ENCODE results near the gene RAB10.
A peak's percentile ranks its signal among the peaks of the same experiment; 100 is the strongest.

RAB10 gene

DNA sequence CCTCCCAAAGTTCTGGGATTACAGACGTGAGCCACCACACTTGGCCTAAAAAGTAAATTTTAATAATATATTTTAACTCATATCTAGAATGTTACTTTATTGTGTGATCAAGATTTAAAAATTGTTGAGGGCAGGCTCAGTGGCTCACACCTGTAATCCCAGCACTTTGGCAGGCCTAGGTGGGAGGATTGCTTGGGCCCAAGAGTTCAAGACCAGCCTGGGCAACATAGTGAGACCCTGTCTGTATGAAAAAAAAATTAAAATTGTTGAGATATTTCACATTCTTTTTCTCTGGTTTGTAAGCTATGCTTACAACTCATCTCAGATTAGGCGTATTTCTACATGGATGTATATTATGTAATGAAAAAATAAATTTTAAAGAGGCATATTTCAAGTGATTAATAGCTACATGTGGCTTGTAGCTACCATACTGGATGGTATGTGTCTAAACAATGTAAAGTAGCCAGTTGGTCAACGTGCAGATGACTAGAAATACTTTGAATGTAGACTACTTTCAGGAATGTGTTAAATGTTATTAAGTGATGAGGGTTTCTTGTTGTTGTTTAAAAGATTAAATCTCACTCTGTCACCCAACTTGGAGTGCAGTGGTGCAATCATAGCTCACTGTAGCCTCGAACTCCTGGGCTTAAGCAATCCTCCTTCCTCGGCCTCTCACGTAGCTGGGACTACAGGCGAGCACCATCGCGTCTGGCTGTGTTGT lies 5.9 kb downstream of the RAB10 start:
- DNase-seq (no peak), ATAC-seq (ENCODE audit: insufficient read depth, low read depth) (no peak)
- Histone ChIP-seq H3K9ac (ENCODE audit: low read depth, low read length) (no peak overlapping the region), H3K79me2 (ENCODE audit: insufficient read depth, low read length) (peaks cover 100% of the 10 kb centered on the region), H3K4me2 (ENCODE audit: insufficient read depth, low read length) (peak overlapping the region; percentile 11; the same call in 1 of the 2 replicates), H3K9me3 (ENCODE audit: insufficient read depth, low read length, severe bottlenecking) (no peaks in the 10 kb centered on the region), H4K20me1 (ENCODE audit: insufficient read depth, low read length) (peaks cover 73% of the 10 kb centered on the region), H3K27ac (ENCODE audit: low read length) (no peak overlapping the region), H3K4me3 (ENCODE audit: low read depth in 1 of 2, low read length in 2 of 2) (no peak overlapping the region), H3K4me1 (ENCODE audit: insufficient read depth, low read length) (peaks cover 56% of the 10 kb centered on the region), H2AFZ (ENCODE audit: low read depth, low read length) (no peak overlapping the region), H3K27me3 (ENCODE audit: insufficient read depth, low read length, poor library complexity) (no peaks in the 10 kb centered on the region), H3K36me3 (ENCODE audit: insufficient read depth, low read length) (peaks cover 33% of the 10 kb centered on the region)
- TF ChIP-seq, protein P1, sequence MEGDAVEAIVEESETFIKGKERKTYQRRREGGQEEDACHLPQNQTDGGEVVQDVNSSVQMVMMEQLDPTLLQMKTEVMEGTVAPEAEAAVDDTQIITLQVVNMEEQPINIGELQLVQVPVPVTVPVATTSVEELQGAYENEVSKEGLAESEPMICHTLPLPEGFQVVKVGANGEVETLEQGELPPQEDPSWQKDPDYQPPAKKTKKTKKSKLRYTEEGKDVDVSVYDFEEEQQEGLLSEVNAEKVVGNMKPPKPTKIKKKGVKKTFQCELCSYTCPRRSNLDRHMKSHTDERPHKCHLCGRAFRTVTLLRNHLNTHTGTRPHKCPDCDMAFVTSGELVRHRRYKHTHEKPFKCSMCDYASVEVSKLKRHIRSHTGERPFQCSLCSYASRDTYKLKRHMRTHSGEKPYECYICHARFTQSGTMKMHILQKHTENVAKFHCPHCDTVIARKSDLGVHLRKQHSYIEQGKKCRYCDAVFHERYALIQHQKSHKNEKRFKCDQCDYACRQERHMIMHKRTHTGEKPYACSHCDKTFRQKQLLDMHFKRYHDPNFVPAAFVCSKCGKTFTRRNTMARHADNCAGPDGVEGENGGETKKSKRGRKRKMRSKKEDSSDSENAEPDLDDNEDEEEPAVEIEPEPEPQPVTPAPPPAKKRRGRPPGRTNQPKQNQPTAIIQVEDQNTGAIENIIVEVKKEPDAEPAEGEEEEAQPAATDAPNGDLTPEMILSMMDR (IDR thresholded peaks at IDR 0.05; ENCODE audit: borderline replicate concordance, extremely low read depth, low read length, poor library complexity, severe bottlenecking), result no peak
- TF ChIP-seq EZH2 (IDR thresholded peaks at IDR 0.05; ENCODE audit: borderline replicate concordance, low read depth, low read length, severe bottlenecking), result no peak

DNA sequence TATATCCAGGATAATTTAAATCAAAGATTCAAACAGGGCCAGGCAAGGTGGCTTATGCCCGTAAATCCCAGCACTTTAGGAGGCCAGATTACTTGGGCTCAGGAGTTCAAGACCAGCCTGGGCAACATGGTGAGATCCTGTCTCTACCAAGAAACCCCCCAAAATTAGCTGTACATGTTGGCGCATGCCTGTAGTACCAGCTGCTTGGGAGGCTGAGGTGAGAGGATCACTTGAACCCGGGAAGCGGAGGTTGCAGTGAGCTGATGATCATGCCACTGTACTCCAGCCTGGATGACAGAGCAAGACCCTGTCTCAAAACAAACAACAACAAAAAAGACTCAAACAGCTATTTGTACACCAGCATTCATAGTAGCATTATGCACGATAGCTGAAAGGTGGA lies 9.2 kb downstream of the RAB10 start:
- DNase-seq (no peak), ATAC-seq (ENCODE audit: insufficient read depth, low read depth) (no peak)
- no peak overlapping the region for H3K27ac ChIP-seq (ENCODE audit: low read length)
- no peak for TF ChIP-seq EZH2 (IDR thresholded peaks at IDR 0.05; ENCODE audit: borderline replicate concordance, low read depth, low read length, severe bottlenecking)
- TF ChIP-seq, protein P1 (IDR thresholded peaks at IDR 0.05; ENCODE audit: borderline replicate concordance, extremely low read depth, low read length, poor library complexity, severe bottlenecking), result no peak
- H2AFZ ChIP-seq (ENCODE audit: low read depth, low read length), result no peak overlapping the region
- H3K9ac ChIP-seq (ENCODE audit: low read depth, low read length), result no peak overlapping the region
- no peaks in the 10 kb centered on the region for H3K9me3 ChIP-seq (ENCODE audit: insufficient read depth, low read length, severe bottlenecking)
- peaks cover 36% of the 10 kb centered on the region for H3K4me1 ChIP-seq (ENCODE audit: insufficient read depth, low read length)
- H3K4me3 ChIP-seq (ENCODE audit: low read depth in 1 of 2, low read length in 2 of 2), result 0 out of 4 replicates have a peak overlapping the region, but pooled peaks of 1 of the 2 experiments have one; percentile 17
- peak overlapping the region; percentile 14; the same call in 1 of the 2 replicates for H3K4me2 ChIP-seq (ENCODE audit: insufficient read depth, low read length)
- peaks cover 97% of the 10 kb centered on the region for H3K79me2 ChIP-seq (ENCODE audit: insufficient read depth, low read length)
- H4K20me1 ChIP-seq (ENCODE audit: insufficient read depth, low read length), result peaks cover 66% of the 10 kb centered on the region
- no peaks in the 10 kb centered on the region for H3K27me3 ChIP-seq (ENCODE audit: insufficient read depth, low read length, poor library complexity)
- H3K36me3 ChIP-seq (ENCODE audit: insufficient read depth, low read length), result peaks cover 17% of the 10 kb centered on the region; the same call in 1 of the 2 replicates

DNA sequence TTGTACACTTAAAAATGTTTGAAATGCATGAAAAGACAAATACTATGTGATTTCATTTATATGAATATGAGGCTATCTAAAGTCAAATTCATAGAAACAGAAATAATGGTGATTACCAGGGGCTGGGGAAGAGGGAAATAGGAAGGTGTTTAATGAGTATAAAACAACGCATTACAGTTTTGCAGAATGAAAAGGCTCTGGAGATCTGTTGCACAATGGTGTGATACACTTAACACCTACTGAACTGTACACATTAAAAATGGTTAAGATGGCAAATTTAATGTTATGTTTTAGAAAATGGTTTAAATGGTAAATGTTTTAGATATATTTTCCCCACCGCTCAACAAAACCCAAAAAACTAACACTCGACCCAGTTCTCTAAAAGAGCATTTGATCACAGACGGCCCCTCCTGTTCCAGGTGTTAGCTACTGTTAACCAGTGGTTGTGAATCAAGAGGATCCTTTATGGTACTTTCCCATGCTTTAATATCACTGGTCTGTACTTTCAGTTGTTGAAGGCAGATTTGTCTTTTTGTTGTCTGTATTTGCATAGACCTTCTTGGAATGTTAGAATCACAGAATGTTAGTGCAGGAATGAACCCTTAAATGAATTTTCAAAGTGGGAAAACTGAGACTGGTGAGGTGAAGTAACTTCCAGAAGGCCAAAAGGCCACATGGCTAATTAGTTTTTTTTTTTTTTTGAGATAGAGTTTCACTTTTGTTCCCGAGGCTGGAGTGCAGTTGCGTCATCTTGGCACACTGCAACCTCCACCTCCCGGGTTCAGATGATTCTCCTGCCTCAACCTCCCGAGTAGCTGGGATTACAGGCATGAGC lies 10.2 kb downstream of the RAB10 start:
- Histone ChIP-seq H4K20me1 (ENCODE audit: insufficient read depth, low read length) (peaks cover 66% of the 10 kb centered on the region), H3K9me3 (ENCODE audit: insufficient read depth, low read length, severe bottlenecking) (no peaks in the 10 kb centered on the region), H3K79me2 (ENCODE audit: insufficient read depth, low read length) (peaks cover 97% of the 10 kb centered on the region), H3K36me3 (ENCODE audit: insufficient read depth, low read length) (peaks cover 13% of the 10 kb centered on the region; the same call in 1 of the 2 replicates), H3K4me3 (ENCODE audit: low read depth in 1 of 2, low read length in 2 of 2) (no peak overlapping the region), H3K4me1 (ENCODE audit: insufficient read depth, low read length) (peaks cover 32% of the 10 kb centered on the region), H3K4me2 (ENCODE audit: insufficient read depth, low read length) (peak overlapping the region; percentile 12; the same call in 1 of the 2 replicates), H3K27ac (ENCODE audit: low read length) (no peak overlapping the region), H3K9ac (ENCODE audit: low read depth, low read length) (no peak overlapping the region), H2AFZ (ENCODE audit: low read depth, low read length) (no peak overlapping the region), H3K27me3 (ENCODE audit: insufficient read depth, low read length, poor library complexity) (no peaks in the 10 kb centered on the region)
- no peak for TF ChIP-seq EZH2 (IDR thresholded peaks at IDR 0.05; ENCODE audit: borderline replicate concordance, low read depth, low read length, severe bottlenecking)
- TF ChIP-seq, protein P1 (IDR thresholded peaks at IDR 0.05; ENCODE audit: borderline replicate concordance, extremely low read depth, low read length, poor library complexity, severe bottlenecking), result no peak
- ATAC-seq (ENCODE audit: insufficient read depth, low read depth), result peak; percentile 79
- DNase-seq, result peak; percentile 21

Data from DND-41 (cell line).